GM18867 (cell line): ENCODE data around the gene PRLHR.
"Not testable (repeated sequence)": the region's sequence is repeated elsewhere in the genome, so short reads cannot be mapped to it uniquely, and the experiment has no call there.

Experiments used
- ATAC-seq: cut with Tn5 transposase; IDR thresholded peaks from one replicate; pipeline ENCODE4 v1.9.1; 2021; ENCODE audit warnings: mild to moderate bottlenecking, moderate library complexity; ENCODE audit not compliant: unreplicated experiment

The PRLHR gene

DNA sequence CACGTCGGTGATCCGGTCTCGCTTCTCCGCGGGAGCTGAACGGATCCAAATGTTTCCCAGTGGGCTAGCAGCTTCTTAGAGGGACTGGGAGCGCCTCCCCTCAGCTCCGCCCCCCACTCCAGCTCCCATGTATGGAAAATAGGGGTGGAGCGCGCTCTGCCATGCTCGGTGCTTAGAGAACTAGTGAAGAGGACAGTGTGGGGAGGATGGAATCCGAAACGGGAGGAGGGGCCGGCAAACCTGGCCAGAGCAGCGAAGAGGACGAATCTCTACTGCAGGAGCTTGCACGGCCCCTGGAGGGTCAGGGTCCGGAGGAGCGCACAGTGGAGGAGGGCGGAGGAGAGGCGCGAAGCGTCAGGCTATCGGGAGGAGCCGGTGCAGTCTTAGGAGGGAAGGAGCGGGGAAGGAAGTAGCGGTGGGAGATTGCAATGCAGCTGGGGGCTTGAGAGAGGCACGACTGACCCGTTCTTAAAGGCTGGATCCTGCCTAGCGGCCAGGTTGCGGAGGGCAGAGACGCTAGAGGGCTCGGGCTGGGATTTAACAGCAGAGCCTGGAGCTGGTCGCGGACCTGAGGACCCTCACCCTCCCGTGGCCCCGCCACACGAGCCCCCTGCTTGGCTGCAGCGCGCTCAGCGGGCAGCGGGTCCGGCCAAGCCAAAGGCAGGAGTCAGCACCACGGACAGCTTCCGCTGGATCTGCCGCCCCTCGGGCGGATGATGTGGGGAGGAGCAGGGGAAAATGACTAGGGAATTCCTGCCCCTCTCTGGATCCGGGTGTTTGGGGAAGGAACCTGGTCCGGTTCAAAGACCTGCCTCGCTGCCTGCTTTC is at the start of gene PRLHR:
Gene PRLHR, minus strand, starts transcription at position 51 of the 828 bp plus-strand sequence. CDS start 404 bp downstream, outside the sequence.
- ATAC-seq = no peak

DNA sequence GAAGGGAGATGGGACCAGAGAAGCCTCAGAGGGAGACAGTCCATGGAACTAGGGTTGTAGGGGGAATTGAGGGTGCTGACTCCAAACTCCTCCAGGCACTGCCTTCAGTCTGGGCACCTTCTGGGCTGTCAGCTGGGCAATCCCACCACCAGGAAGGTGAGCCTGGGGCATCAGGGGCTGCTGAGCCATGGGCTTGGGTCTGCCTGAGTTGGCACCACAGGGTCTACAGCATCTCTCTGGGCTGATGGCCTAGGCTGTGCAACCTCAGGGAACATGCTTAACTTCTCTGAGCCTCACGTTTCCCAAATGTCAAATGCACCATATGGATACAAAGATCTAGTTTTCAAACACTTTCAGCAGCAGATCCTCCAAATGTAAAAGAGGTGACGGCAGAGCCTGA is 46.8 kb upstream of the PRLHR start:
- no peak for ATAC-seq

DNA sequence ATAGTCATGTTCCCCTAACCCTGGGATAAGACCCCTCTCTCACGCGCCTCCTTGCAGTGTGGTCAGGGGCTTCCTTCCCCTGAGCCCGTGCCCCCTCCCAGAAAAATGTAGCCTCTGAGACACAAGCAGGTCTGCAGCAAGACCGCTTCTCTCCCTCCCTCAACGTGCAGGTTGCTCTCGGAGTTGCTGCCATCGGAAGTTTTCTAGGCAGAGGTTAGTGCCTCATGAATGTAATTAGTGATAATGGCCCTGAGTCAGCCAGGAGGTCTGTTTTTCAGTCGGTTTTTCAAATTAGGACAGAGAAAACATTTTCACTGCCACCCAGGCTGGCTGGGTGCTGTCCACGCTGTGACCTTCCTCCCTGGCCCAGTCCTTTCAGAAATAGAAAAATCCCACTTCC is 43.2 kb upstream of the PRLHR start:
- ATAC-seq = no peak

DNA sequence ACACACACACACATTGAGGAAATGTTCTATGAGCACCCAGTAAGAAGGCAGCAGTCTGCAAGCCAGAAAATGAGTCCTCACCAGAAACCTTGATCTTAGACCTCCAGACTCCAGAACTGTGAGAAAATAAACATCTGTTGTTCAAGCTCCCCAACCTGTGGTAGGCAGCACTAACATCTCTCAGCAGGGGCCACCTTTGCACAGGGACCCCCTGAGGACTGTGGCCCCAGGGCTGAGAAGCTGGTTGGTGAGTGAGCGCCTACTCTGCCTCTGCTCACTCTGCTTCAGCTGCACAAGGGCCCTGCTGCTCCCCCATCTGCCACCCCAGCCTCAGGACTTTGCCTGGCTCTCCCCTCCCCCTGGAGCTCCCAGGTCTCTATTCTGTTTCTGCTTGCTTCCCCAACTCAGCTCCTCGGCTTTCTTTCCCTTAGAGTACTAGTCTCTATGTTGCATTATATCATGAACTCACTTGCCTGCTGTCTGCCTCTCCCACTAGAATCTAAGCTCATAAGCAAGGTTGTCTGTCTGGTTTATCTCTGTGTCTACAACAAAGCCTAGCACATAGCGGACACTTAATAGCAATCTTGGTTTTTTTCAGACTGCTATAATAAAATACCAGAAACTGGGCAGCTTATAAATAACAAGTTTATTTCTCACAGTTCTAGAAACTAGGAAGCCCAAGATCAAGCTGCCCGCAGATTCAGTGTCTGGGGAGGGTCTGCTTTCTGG is 40.4 kb upstream of the PRLHR start:
- ATAC-seq = no peak

DNA sequence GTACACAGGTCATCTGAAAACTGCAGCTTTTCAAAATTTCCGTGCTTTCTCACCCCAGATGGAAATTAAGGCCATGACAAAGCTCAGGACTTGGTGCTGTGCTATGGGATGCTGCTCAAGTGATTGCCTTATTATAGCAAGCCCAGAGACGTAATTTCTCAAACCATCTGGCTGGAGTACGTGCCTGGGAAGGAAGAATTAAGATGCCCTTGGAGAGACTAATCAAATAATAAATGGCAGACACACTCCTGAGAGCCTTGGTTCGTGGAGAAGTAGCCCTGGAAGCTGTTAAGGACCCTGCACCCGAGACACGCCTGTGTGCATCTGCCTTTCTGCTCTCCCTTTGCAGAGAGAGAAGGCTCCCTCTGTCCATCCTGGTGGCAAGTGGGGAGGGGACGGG is 38.3 kb upstream of the PRLHR start:
- ATAC-seq = no peak

DNA sequence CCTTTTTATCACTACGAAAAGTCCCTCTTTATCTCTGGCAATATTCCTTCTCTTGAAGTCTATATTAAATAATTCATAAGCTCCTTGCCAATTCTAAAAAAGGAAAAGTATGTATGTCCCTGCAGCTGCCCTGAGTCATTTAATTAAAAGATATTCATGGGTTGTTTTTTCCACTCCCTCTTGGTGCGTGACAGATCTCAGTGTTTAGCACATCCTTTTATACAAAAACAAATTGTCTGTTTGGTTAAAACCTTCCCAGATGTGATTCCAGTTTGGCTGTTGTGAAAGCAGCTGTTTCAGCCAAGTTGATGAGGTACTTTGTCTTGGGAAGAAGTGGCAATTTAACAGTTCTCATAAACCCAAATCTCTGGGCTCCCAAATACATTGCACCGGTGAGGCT is 33.8 kb upstream of the PRLHR start:
- no peak for ATAC-seq

DNA sequence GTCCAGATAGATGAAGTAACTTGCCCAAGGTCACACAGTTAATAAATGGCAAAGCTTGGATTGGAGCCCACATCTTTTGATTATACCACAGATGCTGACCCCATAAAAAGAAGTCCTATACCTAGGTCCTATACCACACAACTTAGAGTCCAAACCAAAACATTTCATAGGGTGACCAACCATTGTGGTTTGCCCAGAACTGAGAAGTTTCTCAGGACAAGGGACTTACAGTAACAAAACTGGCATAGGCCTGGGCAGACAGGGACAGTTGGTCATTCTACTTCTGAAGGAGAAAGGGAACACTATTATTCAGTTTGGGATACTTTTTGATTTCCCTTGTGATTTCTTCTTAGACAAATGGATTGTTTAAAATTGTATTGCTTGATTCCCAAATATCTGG is 32.9 kb upstream of the PRLHR start:
- ATAC-seq = no peak

DNA sequence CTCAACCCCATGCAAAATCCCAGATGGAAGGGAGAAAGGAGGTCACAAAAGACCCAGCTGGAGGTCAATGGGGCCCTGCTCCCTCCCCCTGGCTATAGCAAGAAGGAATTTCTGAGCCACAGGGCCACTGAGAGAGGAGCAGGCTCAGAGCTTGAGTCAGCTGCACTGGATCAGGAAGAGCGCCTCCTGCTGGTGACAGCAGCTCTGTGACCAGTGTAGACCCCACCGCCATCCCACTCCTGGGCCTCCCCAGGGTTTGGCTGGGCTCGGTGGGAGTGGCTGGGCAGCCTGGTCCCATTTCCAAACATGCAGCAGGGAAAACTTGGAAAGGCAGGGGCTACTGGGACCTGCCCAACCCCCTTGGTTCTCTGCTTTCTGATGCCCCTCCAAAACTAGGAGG is 31.5 kb upstream of the PRLHR start:
- no peak for ATAC-seq

DNA sequence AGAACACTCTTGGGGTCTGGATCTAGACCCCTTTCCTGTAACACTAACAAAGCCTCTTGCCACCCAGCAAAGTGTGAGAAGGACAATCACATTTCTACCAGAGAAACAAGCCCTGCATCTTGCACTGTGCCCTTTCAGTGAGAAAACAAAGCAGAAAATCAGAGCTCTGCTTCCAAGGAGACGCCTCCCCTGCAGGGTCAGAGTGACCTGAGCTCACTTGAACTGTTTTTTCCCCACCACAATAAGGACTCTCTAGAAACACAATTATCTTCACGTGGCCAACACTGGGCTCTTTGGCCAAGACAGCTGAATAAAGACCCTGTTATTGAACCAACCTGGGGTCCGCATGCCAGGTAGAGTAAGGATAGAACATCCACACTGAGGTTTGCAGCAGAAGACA is 30.1 kb upstream of the PRLHR start:
- no peak for ATAC-seq

DNA sequence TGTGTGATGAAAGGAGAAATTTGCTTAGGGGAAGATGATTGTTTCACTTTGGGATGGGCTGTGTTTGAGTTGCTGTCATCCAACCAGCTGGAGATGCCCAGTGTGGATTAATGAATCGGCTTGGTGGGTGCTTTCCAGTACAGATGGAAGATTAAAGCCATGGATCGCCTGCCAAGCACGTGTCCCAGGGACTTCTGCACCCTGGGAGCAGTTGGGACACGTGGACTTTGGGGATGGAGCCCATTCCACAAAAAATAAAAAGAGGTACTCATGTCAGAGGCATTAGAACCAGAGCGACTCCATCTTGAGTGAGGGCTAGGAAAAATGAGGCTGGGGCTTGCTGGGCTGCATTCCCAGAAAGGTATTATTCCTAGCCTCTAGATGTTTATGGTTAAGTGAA is 29.3 kb upstream of the PRLHR start:
- no peak for ATAC-seq

DNA sequence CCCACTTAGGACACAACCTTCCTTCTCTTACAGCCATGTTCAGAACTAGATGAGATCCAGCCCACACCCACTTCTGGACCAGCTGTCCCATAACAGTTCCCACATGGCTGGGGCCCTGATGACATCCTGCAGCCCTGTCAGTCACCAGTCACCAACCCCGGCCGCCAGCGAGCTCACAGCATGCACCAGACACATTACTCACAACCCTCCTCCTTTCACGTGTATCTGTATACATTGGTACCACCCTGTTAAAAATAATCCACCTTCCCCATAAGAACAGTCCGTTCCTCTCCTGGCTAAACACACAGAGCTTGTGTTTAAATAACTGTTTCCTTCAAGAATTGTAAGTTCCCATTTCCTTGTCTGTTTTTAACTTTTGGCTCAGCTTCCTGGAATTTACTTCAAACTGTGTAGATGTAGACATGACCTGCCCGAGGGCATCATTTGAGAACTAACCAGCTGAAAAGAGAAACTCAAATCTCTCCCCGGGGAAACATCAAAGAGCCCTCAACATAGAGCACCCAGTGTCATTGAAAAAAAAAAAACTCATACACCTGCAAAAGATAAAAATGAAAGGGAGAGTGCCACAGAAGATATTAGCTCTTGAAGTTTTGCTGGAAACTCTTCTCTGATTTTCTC is 26.0 kb upstream of the PRLHR start:
- no peak for ATAC-seq

DNA sequence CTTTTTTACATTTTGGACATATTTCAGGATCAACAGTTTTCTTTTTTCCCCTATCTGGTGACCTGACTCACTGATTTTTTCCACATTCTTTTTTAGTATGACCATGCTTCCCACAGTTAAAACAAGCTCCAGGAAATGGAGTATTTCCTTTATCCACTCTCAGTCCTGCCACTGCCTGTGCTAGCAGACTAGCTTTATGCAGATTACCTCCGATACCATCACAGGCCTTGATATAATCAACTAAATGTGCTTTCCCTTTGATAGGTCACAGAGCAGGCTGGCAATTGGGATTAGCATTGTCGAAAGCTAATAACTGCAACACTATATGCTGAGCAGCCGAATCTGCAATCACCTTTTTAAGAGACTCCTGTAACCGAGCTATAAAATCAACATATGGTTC is 18.4 kb upstream of the PRLHR start:
- ATAC-seq = not testable (repeated sequence)

DNA sequence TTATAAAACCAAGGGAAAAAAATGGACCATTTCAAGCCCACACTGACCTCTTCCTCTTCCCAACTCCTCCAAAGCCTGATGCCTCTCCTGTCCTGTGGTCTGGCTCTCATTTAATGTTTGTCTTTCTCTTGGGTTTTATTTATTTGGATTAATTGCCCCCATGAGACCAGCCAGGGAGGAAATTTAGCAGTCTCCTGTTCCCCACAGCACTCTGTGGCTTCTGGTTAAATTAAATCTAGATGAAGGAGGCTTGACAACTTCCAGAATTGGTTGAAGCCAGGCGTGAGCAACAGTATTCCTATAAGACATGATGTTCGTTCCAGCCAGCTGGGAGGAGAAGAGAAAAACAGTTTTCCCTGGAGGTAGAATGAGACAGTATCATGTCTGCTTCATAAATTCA is 15.1 kb upstream of the PRLHR start:
- ATAC-seq = no peak

DNA sequence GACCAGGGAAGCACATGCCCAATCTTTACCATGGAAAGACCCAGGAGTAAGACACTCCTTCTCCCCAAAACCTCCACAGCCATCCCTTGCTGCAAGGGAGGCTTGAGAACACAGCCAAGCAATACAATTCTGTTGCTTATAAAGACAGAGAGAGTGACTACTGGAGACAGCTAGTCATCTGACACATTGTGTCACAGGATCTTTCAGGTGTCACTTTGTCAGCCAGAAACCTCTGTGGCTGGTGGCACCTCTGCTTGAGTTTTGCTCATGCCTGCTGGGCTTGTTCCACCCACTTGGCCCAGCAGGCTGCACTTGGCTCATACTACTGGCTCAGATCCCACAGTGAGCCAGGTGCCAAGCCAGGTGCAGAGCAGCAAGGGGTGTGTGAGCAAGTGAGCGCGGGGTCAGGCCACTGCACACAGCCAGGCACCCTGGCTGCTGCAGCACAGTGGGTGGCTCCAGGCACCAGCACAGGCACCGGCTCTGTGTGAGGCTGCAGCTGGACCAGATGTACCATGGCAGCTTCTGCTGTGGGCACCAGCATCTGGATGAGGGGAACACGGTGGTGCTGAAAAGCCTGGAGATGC is 12.4 kb upstream of the PRLHR start:
- no peak for ATAC-seq

DNA sequence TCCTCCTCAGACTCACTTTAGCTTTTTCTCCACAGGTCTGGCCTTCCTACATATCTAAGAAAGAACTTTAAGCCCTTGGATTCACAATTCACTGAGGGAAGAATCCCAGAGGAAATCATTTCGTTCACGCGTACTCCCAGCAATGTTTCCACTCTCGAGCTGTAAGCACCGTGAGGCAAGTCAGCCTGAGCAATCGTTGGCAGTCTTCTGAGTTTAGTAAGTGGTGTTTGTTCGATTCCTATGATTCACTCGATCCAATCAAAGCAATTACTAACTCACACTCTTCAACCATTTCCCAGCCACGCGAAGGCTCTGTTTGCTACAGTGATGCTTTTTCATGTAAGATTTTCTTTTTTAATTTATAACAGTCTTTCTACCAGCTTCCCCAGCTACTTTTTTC is 10.2 kb upstream of the PRLHR start:
- no peak for ATAC-seq

DNA sequence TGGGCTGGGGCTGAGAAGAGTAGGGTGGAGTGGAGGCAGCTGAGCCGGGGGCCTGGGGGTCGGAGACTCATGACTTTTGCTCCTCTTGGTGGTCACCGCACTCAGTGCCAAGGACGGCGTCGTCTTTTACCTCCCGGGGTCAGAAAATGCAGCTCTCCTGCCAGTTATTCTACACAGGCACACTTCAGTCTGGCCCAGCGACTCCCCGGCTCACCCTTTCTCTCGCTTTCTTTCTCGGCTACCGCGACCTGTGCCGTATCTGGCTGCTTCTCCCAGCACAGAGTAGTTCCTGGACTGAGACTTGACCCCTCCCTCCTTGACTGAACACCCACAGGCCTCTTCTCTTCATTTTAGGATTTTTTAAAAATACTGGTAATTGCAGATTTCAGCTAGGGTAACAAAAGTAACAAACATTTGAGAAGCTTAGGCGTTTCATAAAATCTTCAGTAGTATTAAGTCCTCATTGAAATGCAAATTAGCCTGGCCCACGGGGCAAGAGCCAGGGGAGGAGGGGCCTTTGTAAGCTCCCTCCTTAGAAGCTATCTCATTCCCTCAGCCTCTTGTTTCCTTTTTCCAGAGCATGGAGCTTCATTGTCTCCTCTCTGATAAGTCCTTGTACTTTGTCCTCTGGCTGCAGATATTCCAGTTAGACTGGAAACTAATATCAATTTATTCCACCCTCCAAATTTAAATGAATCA is 1.1 kb upstream of the PRLHR start:
- ATAC-seq = no peak

DNA sequence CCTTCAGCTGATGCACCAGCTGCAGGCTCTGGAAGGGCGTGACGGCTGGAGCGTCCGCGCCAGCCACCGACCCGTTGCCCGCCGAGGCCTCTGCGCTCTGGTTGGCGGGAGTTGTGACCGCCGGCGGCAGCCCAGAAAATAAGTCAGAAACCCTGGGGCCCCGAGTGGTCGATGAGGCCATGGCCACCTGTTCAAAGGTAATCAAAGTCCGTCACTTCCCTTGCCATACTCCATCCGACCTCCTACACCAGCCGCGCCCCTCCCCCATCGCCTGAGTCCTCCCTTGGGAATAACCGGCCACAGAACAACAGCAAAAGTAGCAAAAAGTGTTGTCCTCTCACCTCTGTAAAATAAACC is 406 bp downstream of the PRLHR start:
- ATAC-seq = no peak

DNA sequence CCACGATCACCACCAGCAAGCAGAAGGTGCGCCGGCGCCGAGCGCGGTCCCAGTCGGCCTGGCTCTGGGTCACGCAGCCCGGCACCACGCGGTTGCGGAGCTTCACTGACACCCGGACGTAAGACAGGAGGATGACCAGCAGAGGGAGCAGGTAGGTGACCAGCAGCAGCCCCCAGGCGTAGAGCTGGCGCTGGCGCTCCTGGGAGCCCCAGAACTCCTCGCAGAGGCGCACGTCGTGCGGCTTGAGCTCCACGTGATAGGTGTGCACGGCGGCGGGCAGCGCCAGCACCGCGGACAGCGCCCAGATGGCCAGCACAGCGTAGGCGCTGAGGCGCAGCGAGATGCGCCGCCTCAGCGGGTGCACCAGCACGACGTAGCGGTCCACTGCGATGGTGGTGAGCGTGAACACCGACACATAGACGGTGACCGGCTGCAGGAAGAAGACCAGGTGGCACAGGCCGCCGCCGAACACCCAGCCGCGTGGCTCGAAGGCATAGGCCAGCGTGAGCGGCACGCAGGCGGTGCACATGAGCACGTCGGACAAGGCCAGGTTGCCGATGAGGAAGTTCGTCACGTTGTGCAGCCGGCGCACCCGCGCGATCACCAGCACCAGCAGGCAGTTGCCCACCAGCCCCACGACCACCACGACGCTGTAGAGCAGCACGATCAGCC is 920 bp downstream of the PRLHR start:
- no peak for ATAC-seq

DNA sequence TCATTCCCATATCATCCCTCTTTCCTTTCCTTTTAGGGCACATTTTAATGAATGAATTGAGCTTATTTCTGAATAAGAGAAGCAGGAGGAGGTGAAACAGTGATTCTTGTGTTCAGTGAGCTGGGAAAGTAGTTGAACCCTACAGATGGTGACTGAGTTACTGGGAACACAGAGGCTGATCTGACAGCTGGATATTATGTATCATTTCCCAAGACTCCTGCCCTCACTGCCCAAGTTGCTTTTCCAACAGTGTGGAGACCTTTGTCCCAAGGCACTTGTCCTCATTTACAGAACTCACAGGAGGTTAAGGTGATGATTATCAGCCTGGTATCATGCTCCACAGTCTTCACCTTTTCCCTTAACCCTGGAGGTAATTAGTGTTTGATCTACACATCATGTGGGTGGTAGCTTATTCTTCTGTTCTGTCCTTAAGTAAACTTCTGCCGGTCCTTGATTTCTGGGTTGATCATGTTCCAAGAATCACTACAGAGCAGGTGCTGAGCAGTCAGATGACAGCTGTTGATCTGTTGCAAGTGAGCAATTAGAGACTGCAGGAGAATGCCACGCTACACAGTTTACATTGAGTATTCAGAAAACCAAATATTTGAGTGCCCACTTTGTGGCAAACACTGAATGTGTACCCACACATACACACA is 2.6 kb downstream of the PRLHR start:
- no peak for ATAC-seq

DNA sequence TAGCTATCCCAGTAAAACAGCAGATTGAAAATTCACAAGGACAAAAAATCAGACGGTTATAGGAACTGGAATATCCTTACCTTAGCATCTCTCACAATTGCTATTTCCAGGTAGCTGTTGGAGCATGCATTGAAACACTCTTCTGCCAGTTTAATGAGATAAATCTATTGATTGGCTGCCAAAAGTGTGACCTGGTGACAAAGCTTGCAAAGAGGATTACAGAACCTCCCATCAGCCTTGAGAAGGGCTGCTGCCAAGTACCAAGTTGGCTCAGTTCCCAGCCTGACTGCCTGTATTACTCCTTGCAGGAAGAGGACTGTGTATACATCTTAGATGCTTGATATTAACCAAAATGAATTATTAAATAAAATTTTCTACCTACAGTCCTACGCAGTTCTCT is 5.1 kb downstream of the PRLHR start:
- ATAC-seq = no peak
